Progenitor cell of endocrine pancreas (in vitro differentiated cells): Measurements from ENCODE around the gene WDR55. TPM values are rescaled to one million over a fixed set of nuclear protein-coding genes. Genes with fewer than 3 reads are reported as not detected.
A peak's percentile ranks its signal among the peaks of the same experiment; 100 is the strongest.
"Not testable (repeated sequence)": the region's sequence is repeated elsewhere in the genome, so short reads cannot be mapped to it uniquely, and the experiment has no call there.

Experiments
- DNase-seq: peaks from one replicate; pipeline ENCODE4 v3.0.0; 2021; ENCODE audit warnings: low spot score; ENCODE audit not compliant: unreplicated experiment
- H3K27ac Mint-ChIP-seq: 2 replicates; pipeline ENCODE4 v1.8.0; 2021; ENCODE audit warnings: mild to moderate bottlenecking, moderate library complexity, mixed read lengths
- H3K27me3 Mint-ChIP-seq: 2 replicates; pipeline ENCODE4 v1.8.0; 2021; ENCODE audit warnings: mixed read lengths
- H3K36me3 Mint-ChIP-seq: 2 replicates; pipeline ENCODE4 v1.8.0; 2022; ENCODE audit warnings: mixed read lengths; ENCODE audit not compliant: insufficient read depth
- H3K4me1 Mint-ChIP-seq: 2 replicates; pipeline ENCODE4 v1.8.0; 2021; ENCODE audit warnings: low read depth, mixed read lengths
- H3K4me3 Mint-ChIP-seq: 2 replicates; pipeline ENCODE4 v1.8.0; 2021; ENCODE audit warnings: low read depth, mild to moderate bottlenecking, moderate library complexity, mixed read lengths
- H3K9me3 Mint-ChIP-seq: 2 replicates; pipeline ENCODE4 v1.8.0; 2021; ENCODE audit warnings: low read depth, mixed read lengths
- total RNA-seq: library from RNA; stranded (reverse); gene quantifications from 2 replicates; pipeline ENCODE4 v1.2.1, GENCODE V29; 2021
- TF ChIP-seq, protein P1 (sequence below): fragments of 200-600 bp; sonication (generic); IDR thresholded peaks from one replicate; pipeline ENCODE4 v1.5.0; 2021; ENCODE audit warnings: antibody characterized with exemption, mild to moderate bottlenecking; ENCODE audit not compliant: unreplicated experiment

Gene WDR55
- total RNA-seq, 1 donor from 2014 or later: 26.0 TPM

DNA sequence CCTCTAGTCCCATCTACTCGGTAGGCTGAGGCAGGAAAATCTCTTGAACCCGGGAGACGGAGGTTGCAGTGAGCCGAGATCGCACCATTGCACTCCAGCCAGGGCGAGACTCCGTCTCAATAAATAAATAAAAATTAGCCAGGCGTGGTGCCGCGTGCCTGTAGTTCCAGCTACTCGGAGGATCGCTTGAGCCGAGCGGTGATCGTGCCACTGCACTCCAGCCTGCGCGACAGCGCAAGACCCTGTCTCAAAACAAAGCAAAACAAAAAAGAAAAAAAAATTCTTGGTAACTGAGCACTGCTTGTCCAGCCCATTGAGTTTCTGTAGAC, 710 bp upstream of the WDR55 start:
- Mint-ChIP-seq H3K4me3 (peak overlapping the region; percentile 99), H3K27me3 (no peaks in the 10 kb centered on the region), H3K36me3 (peaks cover 21% of the 10 kb centered on the region), H3K4me1 (peaks cover 8% of the 10 kb centered on the region), H3K27ac (peak overlapping the region; percentile 97), H3K9me3 (no peaks in the 10 kb centered on the region)
- TF ChIP-seq, protein P1, sequence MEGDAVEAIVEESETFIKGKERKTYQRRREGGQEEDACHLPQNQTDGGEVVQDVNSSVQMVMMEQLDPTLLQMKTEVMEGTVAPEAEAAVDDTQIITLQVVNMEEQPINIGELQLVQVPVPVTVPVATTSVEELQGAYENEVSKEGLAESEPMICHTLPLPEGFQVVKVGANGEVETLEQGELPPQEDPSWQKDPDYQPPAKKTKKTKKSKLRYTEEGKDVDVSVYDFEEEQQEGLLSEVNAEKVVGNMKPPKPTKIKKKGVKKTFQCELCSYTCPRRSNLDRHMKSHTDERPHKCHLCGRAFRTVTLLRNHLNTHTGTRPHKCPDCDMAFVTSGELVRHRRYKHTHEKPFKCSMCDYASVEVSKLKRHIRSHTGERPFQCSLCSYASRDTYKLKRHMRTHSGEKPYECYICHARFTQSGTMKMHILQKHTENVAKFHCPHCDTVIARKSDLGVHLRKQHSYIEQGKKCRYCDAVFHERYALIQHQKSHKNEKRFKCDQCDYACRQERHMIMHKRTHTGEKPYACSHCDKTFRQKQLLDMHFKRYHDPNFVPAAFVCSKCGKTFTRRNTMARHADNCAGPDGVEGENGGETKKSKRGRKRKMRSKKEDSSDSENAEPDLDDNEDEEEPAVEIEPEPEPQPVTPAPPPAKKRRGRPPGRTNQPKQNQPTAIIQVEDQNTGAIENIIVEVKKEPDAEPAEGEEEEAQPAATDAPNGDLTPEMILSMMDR: no peak
- no peak for DNase-seq

DNA sequence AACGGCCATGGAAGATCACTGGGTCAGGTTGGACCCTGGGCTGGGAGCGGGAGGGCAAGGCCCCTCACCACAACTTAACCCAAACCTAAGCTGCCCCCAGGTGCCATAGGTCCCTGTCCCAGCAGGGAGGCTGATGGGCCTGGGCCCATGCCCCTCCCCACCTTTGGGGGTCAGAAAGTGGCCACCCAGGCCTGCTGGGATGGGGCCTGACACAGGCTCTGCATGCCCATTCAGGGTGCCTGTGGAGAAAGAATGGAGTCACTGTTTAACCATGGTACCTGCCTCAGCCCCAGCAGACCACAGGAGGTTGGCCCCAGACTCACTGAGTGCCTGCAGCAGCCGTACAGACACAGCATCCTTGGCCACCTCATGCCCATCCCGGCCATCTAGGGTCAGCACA, 6.3 kb downstream of the WDR55 start:
- H3K4me1 Mint-ChIP-seq, DNase-seq, H3K27me3 Mint-ChIP-seq, H3K27ac Mint-ChIP-seq, H3K4me3 Mint-ChIP-seq, H3K9me3 Mint-ChIP-seq: not testable (repeated sequence)
- peaks cover 14% of the 10 kb centered on the region for H3K36me3 Mint-ChIP-seq

DNA sequence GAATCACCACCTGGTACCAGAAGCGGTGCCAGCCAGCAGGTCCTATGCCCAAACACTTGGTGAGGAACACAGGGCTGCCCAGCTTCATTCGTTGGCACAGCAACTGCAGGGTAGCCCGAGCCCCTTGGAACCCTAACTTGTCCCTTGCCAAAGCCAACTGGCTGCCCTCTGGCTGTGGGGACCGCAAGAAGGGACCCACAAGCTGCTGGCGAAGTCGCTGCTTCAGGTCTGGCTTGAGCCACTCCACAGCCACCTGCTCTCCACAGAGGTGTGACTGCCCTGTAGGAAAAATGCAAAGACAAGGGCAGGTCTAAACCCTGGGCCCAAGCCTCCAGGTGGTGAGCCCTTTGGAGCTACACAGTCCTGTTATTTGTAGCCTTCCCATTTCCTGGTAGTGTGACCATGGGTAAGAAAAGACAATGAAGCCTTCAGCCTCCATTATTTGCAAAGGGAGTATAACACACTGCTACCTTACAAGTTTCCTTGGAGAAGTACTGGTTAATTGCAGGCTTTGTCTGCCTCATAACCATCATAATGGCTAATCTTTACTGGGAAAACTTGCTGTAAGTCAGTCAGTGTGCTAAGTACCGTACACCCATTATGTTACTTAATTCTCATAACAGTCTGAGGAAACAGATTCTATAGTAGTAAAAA, 6.9 kb downstream of the WDR55 start:
- TF ChIP-seq, protein P1: no peak
- no peak for DNase-seq
- no peaks in the 10 kb centered on the region for H3K9me3 Mint-ChIP-seq
- H3K27me3 Mint-ChIP-seq: no peaks in the 10 kb centered on the region
- peaks cover under 1% of the 10 kb centered on the region for H3K4me1 Mint-ChIP-seq
- H3K36me3 Mint-ChIP-seq: peaks cover 17% of the 10 kb centered on the region
- no peak overlapping the region for H3K27ac Mint-ChIP-seq
- H3K4me3 Mint-ChIP-seq: no peak overlapping the region

DNA sequence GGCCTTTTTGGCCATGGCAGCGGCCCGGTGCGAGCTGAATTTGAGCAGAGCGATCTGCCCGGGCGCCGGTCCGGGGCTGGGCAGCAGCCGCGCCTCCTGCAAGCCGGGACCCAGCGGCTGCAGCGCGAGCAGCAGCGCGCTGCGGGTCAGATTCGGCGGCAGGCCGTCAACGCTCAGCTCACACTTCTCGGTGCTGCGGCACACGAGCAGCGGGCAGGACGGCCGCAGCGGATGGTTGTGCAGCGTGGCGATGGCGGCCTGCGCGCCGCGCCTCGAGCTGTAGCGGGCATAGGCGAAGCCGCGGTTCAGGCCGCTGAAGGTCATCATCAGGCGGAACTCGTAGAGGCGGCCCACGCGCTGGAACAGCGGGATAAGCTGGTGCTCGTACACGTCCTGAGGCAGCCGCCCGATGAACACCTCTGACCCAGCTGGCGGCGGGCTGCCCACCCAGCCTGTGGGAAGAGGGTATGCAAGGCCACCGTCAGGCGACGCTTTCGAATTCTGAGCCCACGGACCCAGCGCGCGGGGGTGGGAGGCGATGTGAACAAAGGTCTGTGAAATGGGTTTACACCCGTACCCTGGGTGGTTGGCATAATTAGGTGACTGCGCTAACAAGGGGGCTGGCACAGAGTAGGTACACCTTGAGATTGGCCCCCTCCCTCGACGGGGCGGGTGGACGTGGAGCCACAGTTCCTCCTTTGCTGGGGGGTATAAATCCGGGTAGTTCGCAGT, 7.9 kb downstream of the WDR55 start:
- Mint-ChIP-seq H3K4me3 (no peak overlapping the region), H3K4me1 (no peaks in the 10 kb centered on the region), H3K27me3 (no peaks in the 10 kb centered on the region), H3K9me3 (no peaks in the 10 kb centered on the region), H3K27ac (no peak overlapping the region), H3K36me3 (peaks cover 22% of the 10 kb centered on the region)
- no peak for DNase-seq
- TF ChIP-seq, protein P1: no peak

DNA sequence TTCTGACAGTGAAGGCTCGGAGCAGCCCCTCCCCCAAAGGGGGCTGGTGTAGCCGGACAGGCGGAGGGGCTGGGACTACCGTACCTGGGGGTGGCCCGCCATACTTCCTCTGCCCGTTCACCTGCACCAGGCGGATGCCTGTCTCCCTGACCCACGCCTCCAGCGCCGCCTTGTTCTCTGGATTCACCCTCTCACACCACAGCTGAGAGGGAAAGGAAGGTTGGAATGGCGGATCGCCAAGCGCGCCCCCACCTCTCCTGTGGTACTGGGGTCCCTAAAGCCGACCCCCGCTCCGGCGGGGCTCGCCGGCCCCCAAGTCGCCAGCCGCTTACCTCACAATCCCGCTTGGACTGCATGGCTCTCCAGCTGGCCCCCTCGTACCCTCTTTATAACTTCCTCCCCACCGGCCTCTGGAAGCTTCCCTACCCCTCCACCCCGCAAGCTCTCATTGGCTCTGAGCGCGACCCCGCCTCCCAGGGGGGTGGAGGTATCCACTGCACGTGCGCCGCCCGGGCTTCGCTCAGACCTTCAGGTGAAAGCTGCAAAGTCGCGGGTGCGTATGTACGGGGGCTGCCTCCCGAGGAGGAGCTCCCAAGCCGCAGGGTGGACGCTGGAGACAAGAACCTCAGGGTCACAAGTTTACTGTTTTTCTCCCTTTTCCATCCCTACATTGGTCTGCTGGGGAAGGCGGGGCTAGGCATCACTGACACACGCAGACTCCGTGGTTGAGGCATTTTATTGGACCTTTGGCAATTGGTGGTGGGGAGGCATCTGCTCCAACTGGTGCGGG, 8.7 kb downstream of the WDR55 start, which contains the start of gene DND1:
TSS of gene DND1 (minus strand) at position 390 of the 790 bp plus-strand sequence. CDS start at position 356, 34 bp downstream.
- no peaks in the 10 kb centered on the region for H3K9me3 Mint-ChIP-seq
- TF ChIP-seq, protein P1: no peak
- no peak within 1 kb of the TSS for H3K27ac Mint-ChIP-seq
- H3K36me3 Mint-ChIP-seq: peaks cover 22% of the 10 kb centered on the region
- no peak within 1 kb of the TSS for H3K4me3 Mint-ChIP-seq
- no peak for DNase-seq
- H3K4me1 Mint-ChIP-seq: no peaks in the 10 kb centered on the region
- no peaks in the 10 kb centered on the region for H3K27me3 Mint-ChIP-seq
